ENCODE data around the gene CHMP1B.

Gene CHMP1B

DNA sequence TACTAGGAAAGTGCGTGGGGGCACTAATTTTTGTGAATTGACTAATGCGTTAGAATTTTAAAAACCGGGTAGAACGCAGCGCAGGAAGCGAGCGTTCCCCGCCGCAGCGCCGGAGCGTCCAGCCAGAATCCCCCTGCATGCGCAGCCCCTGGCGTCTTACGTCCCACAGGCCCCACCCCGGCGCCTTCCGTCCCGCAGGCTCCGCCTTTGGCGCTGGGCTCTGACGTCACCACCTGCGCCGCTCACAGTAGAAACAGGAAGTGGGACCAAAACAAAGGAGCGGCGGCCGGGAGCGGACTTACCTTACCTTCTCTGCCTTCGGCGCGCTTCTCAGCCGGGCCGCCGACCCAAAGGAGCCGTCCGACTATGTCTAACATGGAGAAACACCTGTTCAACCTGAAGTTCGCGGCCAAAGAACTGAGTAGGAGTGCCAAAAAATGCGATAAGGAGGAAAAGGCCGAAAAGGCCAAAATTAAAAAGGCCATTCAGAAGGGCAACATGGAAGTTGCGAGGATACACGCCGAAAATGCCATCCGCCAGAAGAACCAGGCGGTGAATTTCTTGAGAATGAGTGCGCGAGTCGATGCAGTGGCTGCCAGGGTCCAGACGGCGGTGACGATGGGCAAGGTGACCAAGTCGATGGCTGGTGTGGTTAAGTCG lies at the start of gene CHMP1B:
Gene CHMP1B (plus strand): TSS at position 268 of the 660 bp plus-strand sequence. CDS start 99 bp downstream, at position 367.
- peak; percentile 93 for DNase-seq (ENCODE audit: low read depth, low spot score)

- no peak for DNase-seq (ENCODE audit: low read depth, low spot score)
Observed at GRCh38 chr18:11801573-11801972, 49.6 kb upstream of the CHMP1B start.

DNA sequence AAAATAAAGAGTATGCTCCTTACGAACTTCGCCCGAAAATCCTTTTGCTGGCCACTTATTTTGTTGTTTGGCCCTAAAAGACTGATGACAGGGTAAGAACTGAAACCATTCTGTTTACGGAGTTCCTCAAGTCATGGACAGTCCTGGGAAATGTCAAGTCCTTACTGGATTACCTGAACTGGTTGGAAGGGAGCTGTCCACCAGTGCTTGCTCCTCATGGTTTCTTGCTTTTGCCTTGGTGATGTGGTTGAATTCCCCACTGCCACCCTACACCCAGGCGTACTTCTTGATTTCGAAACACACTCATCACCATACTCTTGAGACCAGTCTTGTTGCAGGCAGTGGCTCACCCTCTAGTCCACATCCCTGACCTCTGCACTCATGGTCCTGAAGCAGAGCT lies 49.1 kb upstream of the CHMP1B start:
- DNase-seq (ENCODE audit: low read depth, low spot score): no peak

GRCh38 chr18:11802586-11802985 lies 48.6 kb upstream of the CHMP1B start:
- DNase-seq (ENCODE audit: low read depth, low spot score): no peak

DNA sequence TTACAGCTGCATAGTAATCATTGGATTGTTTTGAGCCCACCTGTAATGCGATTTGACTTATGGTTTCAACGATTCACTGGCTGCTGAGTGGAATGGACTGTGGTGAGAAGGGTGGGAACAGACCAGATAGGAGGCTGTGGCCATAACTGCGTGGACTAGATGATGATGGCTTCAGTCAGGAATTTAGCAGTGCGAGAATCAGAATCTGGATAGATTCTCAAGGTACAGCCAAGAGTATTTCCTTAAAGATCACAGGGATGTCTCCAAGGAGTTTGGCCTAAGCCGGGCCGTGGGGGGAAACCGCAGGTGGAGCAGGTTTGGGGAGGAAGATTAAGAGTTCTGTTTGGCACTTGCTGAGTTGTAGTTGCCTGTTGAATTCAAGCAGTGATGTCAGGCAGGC lies 44.0 kb upstream of the CHMP1B start:
- no peak for DNase-seq (ENCODE audit: low read depth, low spot score)

- no peak for DNase-seq (ENCODE audit: low read depth, low spot score)
Observed at GRCh38 chr18:11808001-11808855, 43.0 kb upstream of the CHMP1B start.

DNA sequence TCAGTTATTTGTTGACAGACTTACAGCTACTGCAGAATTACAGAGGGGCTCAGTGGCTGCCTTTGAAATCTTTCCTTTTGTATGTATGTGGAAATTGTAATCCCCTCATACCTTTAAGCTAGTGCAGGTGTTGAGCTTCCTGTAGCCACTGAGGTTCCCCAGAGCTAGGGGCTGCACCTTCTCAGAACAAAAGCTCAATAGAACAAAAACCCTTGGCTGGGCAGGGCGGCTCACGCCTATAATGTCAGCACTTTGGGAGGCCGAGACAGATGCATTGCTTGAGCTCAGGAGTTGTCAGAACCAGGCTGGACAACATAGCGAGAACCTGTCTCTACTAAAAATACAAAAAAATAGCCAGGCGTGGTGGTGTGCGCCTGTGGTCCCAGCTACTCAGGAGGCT lies 41.3 kb upstream of the CHMP1B start:
- DNase-seq (ENCODE audit: low read depth, low spot score): no peak

DNA sequence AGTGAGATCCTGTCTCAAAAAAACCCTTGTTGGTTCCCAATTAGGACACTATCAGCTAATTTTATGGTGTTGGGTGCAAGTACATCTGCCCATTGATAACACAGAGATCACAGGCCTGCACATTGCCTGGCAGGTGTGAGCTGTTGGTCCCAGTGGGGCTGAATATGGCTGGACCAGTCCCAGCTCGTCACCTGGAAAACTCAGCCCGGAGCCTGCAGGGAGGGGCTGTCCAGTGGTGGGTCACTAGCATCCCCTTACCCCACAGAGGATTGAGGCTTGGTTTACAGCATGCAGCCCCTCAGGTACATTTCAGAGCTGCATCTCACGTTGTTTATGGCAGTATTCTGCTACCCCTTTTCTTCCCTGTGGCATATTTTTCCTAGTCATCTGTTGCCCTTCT lies 40.8 kb upstream of the CHMP1B start:
- DNase-seq (ENCODE audit: low read depth, low spot score): no peak

DNA sequence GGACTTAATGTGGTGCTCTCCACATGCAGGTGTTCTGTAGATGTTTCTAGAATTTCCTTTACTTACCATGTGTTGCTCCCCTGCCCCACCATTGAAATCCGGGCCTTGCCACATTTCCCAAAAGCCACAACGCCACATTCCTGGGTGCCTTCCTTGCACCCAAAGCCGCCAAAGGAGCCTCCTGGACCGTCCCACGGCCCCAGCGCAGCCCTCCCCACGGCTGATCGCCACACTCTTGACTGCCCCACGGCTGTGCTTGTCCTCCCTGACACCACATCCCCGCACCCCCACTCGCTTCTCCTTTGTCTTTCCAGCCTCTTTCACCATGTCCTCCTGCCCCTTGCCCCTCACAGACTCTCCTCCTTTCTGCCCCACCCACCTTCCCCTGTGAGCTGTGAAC lies 40.2 kb upstream of the CHMP1B start:
- DNase-seq (ENCODE audit: low read depth, low spot score): no peak

DNA sequence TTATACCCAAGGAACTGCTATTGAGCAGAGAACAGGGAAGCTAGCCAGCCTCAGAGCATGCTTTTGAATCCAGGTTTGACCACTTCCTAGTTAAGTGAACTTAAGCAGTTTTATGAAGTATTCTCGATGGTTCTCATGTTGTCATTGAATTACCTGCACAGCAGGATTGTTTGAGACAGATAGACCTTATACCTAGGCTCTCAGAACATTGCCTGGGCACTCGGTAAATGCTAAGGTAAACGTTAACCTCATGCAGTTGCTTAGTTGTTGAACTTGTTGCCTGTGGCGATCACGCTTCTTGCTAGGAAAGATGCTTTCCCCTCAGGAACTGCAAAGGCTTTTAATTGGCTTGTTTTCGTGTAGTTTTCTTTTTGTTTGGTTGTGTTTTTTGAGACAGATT lies 34.0 kb upstream of the CHMP1B start:
- DNase-seq (ENCODE audit: low read depth, low spot score): no peak

GRCh38 chr18:11818486-11819203 lies 32.6 kb upstream of the CHMP1B start:
- DNase-seq (ENCODE audit: low read depth, low spot score): no peak

- no peak for DNase-seq (ENCODE audit: low read depth, low spot score)
Observed at GRCh38 chr18:11819938-11820337, 31.3 kb upstream of the CHMP1B start.

- no peak for DNase-seq (ENCODE audit: low read depth, low spot score)
Observed at GRCh38 chr18:11820697-11821096, 30.5 kb upstream of the CHMP1B start.

DNA sequence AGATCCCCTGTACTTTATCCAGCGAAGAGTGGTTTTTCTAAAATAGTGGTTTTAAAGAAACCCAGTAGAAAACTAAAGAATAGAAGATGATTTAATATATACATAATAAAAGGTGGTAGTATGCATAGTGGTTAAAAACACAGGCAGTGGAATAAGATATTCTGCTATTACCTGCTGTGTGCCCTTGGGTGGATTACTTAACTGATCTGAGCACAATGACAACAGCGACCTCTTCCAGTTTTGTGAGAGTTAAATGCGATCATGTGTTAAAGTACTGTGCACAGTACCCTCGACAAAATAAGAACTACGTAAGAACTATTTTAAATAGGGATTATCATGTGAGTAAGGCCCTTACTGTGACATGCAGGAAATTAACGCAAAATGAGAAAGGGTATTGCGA lies 30.0 kb upstream of the CHMP1B start:
- DNase-seq (ENCODE audit: low read depth, low spot score): no peak

DNA sequence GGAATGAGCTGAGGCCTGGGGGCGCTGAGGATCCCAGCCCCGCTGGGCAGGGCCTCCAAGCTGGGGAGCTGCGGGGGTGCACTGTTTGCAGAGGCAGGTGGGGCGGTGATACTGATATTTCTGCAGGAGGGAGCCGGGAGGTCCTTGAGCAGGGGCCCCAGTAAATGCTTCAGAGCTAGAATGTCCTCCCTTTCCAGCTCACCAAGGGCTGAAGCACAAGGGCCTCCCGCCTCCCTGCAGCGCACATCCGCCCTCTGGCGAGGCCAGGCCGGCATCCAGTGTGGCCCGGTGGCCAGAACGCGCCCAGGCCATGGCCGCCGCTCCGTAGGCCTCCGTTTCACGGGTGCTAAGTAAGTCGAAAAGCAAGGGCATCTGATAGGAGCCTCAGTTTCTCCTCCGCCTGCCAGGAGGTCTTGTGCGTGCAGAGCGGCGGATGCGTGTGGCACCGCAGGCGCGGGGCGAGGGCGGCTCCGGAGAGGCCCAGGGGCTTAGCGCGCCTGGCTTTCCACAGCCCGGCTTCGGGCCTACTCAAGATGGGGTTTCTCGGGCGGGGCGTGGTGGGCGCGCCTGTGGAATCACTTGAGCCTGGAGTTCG lies 29.5 kb upstream of the CHMP1B start:
- no peak for DNase-seq (ENCODE audit: low read depth, low spot score)

DNA sequence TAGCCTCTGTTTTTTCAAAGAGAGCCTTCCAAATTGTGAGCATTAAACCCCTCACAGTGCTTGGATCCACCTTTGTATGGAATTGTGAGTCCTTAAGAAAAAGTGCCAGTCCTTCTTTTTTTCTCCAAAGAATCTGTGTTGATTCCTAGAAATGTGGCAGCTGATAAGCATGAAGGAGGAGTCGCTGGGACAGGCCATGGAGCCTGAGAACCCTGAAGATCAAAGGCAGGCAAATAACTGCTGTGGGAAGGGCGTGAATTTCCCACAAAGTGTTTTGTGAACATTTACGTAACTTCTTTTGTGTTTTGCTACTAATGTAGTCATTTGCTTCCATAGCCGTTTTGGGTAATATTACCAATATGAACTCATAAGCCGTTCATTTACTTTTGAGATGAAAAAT lies 27.7 kb upstream of the CHMP1B start:
- DNase-seq (ENCODE audit: low read depth, low spot score): no peak

DNA sequence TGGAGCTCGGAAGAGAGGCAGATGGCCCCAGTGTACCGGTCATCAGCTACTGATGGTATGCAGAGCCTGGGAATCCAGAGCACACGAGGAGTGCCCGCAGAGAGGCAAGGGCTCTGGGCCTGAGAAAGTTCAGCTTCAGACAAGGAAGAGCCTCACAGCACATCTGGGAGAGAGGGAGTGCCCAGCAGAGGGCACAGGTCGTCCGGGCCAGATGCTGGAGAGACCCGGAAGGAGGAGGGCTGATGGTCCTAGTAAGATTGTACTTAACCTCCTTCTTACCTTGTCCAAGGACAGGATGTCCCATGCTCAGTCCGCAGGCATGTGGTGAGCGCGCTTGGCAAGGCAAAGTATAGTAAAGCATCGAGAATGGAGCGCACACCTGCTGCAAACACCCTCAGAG lies 24.4 kb upstream of the CHMP1B start:
- DNase-seq (ENCODE audit: low read depth, low spot score): no peak

- no peak for DNase-seq (ENCODE audit: low read depth, low spot score)
Observed at GRCh38 chr18:11828786-11829432, 22.3 kb upstream of the CHMP1B start.

DNA sequence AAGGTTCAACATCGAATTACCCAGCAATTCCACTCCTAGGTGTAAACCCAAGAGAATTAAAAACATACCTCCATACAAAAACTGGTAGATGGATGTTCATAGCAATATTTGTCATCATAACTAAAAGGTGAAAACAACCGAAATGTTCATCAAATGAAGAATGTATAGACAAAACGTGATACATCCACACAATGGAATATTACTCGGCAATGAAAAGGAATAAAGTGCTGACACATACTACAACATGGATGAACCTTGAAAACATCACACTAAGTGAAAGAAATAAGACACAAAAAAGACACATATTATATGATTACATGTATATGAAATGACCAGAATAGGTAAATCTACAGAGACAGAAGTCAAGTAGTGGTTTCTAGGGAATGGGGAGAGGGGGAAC lies 20.6 kb upstream of the CHMP1B start:
- no peak for DNase-seq (ENCODE audit: low read depth, low spot score)

DNA sequence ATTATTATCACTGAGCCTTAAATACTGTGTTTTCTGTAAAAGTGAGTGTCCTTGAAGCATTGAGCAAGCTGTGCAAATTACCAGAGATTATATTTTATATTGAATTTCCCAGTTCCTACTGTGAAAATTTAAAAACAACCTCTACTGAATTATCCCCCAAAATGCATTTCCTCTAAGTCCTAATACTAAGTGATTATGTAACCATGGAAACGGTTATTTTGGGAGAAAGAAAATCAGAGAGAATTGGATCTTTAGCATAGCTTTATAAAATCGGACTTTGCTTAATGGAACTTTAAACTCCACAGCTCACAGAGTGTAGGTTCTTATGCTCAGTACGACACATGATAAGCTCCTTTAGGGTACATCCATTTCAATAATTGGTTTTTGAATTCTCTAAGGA lies 19.3 kb upstream of the CHMP1B start:
- no peak for DNase-seq (ENCODE audit: low read depth, low spot score)

DNA sequence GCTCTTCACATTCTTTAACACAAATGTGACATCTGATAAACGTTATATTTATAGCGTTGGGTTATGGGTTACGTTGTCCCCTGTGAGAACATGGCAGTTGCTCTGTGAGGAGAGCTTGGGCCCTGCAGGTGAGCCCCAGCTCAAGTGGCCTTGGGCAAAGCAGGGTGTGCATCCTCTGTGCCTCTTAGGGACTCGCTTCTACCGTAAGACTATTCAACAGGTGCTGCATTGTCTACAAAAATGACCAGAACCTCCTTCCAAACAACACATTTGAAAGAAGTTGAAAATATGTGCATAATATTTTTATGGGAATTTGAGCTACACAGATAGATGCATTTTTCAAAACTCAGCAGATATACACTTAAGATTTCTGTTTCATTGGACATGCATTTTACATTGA lies 16.4 kb upstream of the CHMP1B start:
- DNase-seq (ENCODE audit: low read depth, low spot score): no peak

DNA sequence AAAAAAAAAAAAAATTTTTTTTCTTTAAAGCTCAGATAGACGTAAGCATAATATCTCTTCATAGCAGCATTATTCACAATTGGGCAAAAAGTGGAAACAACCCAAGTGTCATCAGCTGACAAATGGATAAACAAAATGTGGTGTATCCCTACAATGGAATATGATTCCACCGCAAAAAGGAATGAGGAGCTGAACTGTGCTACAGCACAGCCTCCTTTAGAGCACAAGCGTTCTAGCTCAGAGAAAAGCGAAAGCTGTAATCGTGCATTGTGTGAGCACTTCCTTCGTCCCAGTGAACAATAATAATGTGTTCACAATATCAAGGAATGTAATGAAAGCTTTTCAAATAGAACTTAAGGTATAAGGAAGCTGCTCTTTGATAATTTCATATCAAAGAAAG lies 11.7 kb upstream of the CHMP1B start:
- DNase-seq (ENCODE audit: low read depth, low spot score): no peak
